Activated T-cell treated with anti-CD3 and anti-CD28 coated beads, Interleukin-2, amount 50 U/mL, for 72 hours (primary cell): ENCODE results near the gene TUBB3. TPM values are rescaled to one million over a fixed set of nuclear protein-coding genes. Genes with fewer than 3 reads are reported as not detected.
"Not testable (repeated sequence)": the region's sequence is repeated elsewhere in the genome, so short reads cannot be mapped to it uniquely, and the experiment has no call there.

ENCODE experiments used
- ATAC-seq, 2 donors: fragments of 150-1000 bp; cut with Tn5 transposase; replicated peaks in 1 of 2; 2 replicates each; pipeline ENCODE4 v1.10.0; 2021; ENCODE audit warnings: moderate library complexity in 2 of 2, mild to moderate bottlenecking in 1 of 2
- DNase-seq, 2 donors: peaks; one replicate each; pipeline ENCODE4 v3.0.0; 2021 to 2022; ENCODE audit warnings: mixed read lengths in 1 of 2
- H3K27ac Mint-ChIP-seq: one replicate; pipeline ENCODE4 v1.8.0; 2022; ENCODE audit warnings: mild to moderate bottlenecking, moderate library complexity, mixed read lengths
- H3K27me3 Mint-ChIP-seq: one replicate; pipeline ENCODE4 v1.8.0; 2022; ENCODE audit warnings: low read depth, mixed read lengths
- H3K36me3 Mint-ChIP-seq, 2 donors: one replicate each; pipeline ENCODE4 v1.8.0; 2022; ENCODE audit warnings: mixed read lengths in 2 of 2, mild to moderate bottlenecking in 1 of 2; ENCODE audit not compliant: insufficient read depth in 2 of 2
- H3K4me1 Mint-ChIP-seq: one replicate; pipeline ENCODE4 v1.8.0; 2022; ENCODE audit warnings: low read depth, mixed read lengths
- H3K4me3 Mint-ChIP-seq, 2 donors: one replicate each; pipeline ENCODE4 v1.8.0; 2022; ENCODE audit warnings: mild to moderate bottlenecking in 2 of 2, mixed read lengths in 2 of 2, moderate library complexity in 2 of 2
- H3K9me3 Mint-ChIP-seq, 2 donors: one replicate each; pipeline ENCODE4 v1.8.0; 2022; ENCODE audit warnings: mixed read lengths in 2 of 2
- total RNA-seq, 2 donors: library from RNA; stranded (reverse); gene quantifications; one replicate each; pipeline ENCODE4 v1.2.3, GENCODE V29; 2022

Gene TUBB3
- total RNA-seq, 2 donors from 2014 or later: 1.3 to 2.7 TPM

DNA sequence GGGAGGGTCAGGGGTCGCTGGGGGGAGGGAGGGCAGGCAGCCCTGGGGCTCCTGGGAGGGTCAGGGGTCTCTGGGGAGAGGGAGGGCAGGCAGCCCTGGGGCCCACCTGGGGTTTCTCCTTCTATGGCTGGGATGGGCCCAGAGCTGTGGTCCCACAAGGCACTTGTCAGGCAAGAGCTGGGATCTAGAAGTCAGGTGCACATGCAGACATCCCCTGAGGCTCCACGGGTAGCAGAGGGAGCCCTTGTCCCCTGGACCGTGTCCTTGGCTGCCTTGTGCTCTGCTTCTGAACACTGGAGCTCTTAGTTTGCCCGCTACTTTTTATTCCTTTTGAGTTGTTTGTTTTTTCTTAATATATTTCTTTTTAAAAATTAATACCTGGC, 1.8 kb downstream of the TUBB3 start:
- DNase-seq: no peak
- Mint-ChIP-seq H3K27me3 (peaks cover 42% of the 10 kb centered on the region), H3K4me3 (peak overlapping the region in 1 of 2 donors; percentile 71), H3K36me3 (no peaks in the 10 kb centered on the region), H3K27ac (no peak overlapping the region), H3K9me3 (no peaks in the 10 kb centered on the region), H3K4me1 (peaks cover 29% of the 10 kb centered on the region)
- no peak for ATAC-seq

GRCh38 chr16:89925596-89926079, 2.5 kb downstream of the TUBB3 start:
- ATAC-seq (no peak), DNase-seq (no peak)
- no peak overlapping the region for H3K27ac Mint-ChIP-seq
- peak overlapping the region; percentile 62 to 71 for H3K4me3 Mint-ChIP-seq
- peaks cover 22% of the 10 kb centered on the region for H3K4me1 Mint-ChIP-seq
- H3K9me3 Mint-ChIP-seq: no peaks in the 10 kb centered on the region
- no peaks in the 10 kb centered on the region for H3K36me3 Mint-ChIP-seq
- H3K27me3 Mint-ChIP-seq: peaks cover 39% of the 10 kb centered on the region

DNA sequence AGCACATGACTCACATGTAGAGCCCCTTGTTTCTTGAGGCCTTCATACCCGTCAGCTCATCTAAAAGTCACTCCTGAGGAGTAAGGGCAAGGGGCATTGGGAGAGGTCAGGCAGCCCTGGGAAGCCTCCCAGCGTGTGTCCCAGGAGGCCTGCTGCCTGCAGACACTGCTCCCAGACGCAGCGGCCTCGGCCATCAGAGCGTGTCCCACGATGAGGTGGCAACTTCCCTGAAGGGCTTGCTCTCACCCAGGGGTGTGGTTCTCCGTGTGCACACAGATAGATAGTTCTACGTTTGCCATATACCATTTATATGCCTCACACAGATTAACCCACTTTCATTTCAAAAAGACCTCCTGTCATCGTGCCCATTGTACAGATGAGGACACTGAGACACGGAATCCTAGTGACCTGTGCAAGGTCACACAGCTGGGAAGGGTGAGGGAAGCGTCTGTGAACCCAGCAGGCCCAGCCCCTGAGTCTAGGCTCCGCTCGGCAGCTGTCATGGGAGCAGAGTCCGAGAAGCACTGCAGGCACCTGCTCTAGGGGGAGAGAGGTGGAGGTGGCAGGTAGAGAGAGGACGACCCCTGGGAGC, 8.3 kb downstream of the TUBB3 start:
- no peaks in the 10 kb centered on the region for H3K9me3 Mint-ChIP-seq
- no peak overlapping the region for H3K27ac Mint-ChIP-seq
- DNase-seq: no peak
- no peak overlapping the region for H3K4me3 Mint-ChIP-seq
- H3K36me3 Mint-ChIP-seq: no peaks in the 10 kb centered on the region
- peaks cover 21% of the 10 kb centered on the region for H3K27me3 Mint-ChIP-seq
- ATAC-seq: no peak
- no peaks in the 10 kb centered on the region for H3K4me1 Mint-ChIP-seq

GRCh38 chr16:89931964-89932363, 8.8 kb downstream of the TUBB3 start:
- no peak overlapping the region for H3K27ac Mint-ChIP-seq
- ATAC-seq: no peak

GRCh38 chr16:89934019-89934418, 10.9 kb downstream of the TUBB3 start:
- H3K4me3 Mint-ChIP-seq, H3K9me3 Mint-ChIP-seq, H3K36me3 Mint-ChIP-seq, DNase-seq, H3K27ac Mint-ChIP-seq, H3K4me1 Mint-ChIP-seq, ATAC-seq: not testable (repeated sequence)
- peaks cover 14% of the 10 kb centered on the region for H3K27me3 Mint-ChIP-seq

More at GRCh38 chr16:89931964-89932363, 8.8 kb downstream of the TUBB3 start:
- no peaks in the 10 kb centered on the region for H3K36me3 Mint-ChIP-seq
- H3K4me3 Mint-ChIP-seq: no peak overlapping the region
- no peaks in the 10 kb centered on the region for H3K4me1 Mint-ChIP-seq
- H3K9me3 Mint-ChIP-seq: no peaks in the 10 kb centered on the region
- peaks cover 21% of the 10 kb centered on the region for H3K27me3 Mint-ChIP-seq
- DNase-seq: no peak

DNA sequence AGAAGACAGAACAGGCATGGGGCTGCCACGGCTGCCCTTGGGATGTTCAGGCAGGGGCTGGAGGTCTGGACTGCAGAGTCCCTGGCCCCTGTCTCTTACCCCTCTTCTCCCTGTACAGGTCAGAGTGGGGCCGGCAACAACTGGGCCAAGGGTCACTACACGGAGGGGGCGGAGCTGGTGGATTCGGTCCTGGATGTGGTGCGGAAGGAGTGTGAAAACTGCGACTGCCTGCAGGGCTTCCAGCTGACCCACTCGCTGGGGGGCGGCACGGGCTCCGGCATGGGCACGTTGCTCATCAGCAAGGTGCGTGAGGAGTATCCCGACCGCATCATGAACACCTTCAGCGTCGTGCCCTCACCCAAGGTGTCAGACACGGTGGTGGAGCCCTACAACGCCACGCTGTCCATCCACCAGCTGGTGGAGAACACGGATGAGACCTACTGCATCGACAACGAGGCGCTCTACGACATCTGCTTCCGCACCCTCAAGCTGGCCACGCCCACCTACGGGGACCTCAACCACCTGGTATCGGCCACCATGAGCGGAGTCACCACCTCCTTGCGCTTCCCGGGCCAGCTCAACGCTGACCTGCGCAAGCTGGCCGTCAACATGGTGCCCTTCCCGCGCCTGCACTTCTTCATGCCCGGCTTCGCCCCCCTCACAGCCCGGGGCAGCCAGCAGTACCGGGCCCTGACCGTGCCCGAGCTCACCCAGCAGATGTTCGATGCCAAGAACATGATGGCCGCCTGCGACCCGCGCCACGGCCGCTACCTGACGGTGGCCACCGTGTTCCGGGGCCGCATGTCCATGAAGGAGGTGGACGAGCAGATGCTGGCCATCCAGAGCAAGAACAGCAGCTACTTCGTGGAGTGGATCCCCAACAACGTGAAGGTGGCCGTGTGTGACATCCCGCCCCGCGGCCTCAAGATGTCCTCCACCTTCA, 11.7 kb downstream of the TUBB3 start:
- Mint-ChIP-seq H3K4me3 (no peak overlapping the region), H3K4me1 (no peaks in the 10 kb centered on the region), H3K27ac (no peak overlapping the region), H3K36me3 (no peaks in the 10 kb centered on the region), H3K9me3 (no peaks in the 10 kb centered on the region), H3K27me3 (peaks cover 10% of the 10 kb centered on the region)
- no peak for DNase-seq
- no peak for ATAC-seq

- H3K9me3 Mint-ChIP-seq, ATAC-seq, H3K36me3 Mint-ChIP-seq, H3K27me3 Mint-ChIP-seq, DNase-seq, H3K27ac Mint-ChIP-seq, H3K4me1 Mint-ChIP-seq, H3K4me3 Mint-ChIP-seq: not testable (repeated sequence)
Measured at GRCh38 chr16:89935620-89936019, 12.5 kb downstream of the TUBB3 start.

DNA sequence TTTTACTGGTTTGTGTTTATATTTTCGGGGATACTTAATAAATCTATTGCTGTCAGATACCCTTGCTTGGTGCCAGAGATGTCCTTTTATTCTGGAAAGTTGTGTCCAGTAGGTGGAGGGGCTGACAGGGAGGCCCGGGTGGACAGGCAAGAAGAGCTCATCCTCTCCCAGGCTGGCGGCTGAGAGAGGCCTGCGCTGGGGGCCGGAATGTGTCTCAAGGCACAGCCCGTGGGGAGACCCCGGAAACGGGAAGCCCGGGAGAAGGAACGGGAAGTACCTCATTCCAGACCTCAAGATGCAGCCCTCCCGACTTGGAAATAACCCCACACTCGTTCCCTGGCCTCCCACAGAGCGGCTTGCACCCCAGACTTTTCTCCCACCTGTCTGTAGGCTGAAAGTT, 12.9 kb downstream of the TUBB3 start:
- Mint-ChIP-seq H3K27ac (no peak overlapping the region), H3K27me3 (peaks cover 4% of the 10 kb centered on the region), H3K4me3 (no peak overlapping the region), H3K36me3 (no peaks in the 10 kb centered on the region), H3K9me3 (no peaks in the 10 kb centered on the region), H3K4me1 (no peaks in the 10 kb centered on the region)
- DNase-seq (no peak), ATAC-seq (no peak)

DNA sequence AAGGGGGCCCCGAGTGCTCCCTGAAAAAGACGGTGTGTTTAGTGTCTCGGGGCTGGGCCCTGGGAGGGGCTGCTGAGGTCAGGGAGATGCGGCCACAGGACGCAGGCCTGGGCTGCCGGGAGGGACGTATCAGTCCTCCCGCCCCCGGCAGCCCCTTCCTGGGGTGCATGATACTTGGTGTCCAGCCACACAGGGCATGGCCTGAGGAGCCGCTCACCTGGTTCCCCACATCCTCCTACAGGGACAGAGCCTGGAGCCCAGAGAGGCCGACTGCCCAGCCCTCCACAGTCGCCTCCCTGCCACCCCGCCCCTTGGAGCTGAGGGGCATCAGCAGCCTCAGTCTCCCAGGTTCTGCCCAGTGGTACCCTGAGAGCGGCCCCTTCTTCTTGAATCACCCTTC, 13.4 kb downstream of the TUBB3 start:
- ATAC-seq (no peak), DNase-seq (no peak)
- Mint-ChIP-seq H3K4me1 (no peaks in the 10 kb centered on the region), H3K4me3 (no peak overlapping the region), H3K36me3 (no peaks in the 10 kb centered on the region), H3K27me3 (no peaks in the 10 kb centered on the region), H3K9me3 (no peaks in the 10 kb centered on the region), H3K27ac (no peak overlapping the region)

- Mint-ChIP-seq H3K4me3 (no peak overlapping the region), H3K4me1 (no peaks in the 10 kb centered on the region), H3K36me3 (no peaks in the 10 kb centered on the region), H3K27me3 (no peaks in the 10 kb centered on the region), H3K27ac (no peak overlapping the region), H3K9me3 (no peaks in the 10 kb centered on the region)
- ATAC-seq (no peak), DNase-seq (no peak)
Measured at GRCh38 chr16:89936981-89937380, 13.8 kb downstream of the TUBB3 start.

DNA sequence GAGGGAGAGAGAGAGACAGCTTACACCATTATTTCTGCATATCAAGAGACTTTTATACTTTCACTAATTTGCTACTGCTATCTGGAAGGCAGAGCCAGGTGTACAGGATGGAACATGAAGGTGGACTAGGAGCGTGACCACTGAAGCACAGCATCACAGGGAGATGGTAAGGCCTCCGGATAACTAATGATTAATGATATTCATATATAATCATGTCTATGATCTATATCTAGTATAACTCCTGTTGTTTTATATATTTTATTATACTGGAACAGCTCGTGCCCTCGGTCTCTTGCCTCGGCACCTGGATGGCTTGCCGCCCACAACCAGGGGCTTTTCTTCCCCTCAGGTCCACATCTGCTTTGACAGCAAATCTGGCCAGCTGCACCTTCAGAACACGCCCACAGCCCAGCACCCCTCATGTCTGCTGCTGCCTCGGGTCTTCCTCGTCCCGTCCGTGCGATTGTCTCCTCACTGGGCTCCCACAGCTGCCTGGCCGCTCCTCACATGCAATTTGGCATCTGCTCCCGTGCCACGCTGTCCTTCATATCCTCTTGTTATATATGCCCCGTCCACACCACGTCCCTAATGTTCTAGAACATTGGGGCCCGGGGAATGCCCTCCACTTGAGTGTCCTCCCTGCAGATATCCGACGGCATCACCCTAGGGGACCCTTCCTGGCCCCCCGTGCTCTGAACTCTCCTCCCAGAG, 15.2 kb downstream of the TUBB3 start:
- H3K27me3 Mint-ChIP-seq: no peaks in the 10 kb centered on the region
- H3K4me1 Mint-ChIP-seq: no peaks in the 10 kb centered on the region
- no peaks in the 10 kb centered on the region for H3K9me3 Mint-ChIP-seq
- ATAC-seq: no peak
- no peaks in the 10 kb centered on the region for H3K36me3 Mint-ChIP-seq
- no peak overlapping the region for H3K4me3 Mint-ChIP-seq
- no peak for DNase-seq
- no peak overlapping the region for H3K27ac Mint-ChIP-seq

GRCh38 chr16:89944773-89945172, 21.6 kb downstream of the TUBB3 start:
- no peak overlapping the region for H3K27ac Mint-ChIP-seq
- peaks cover 24% of the 10 kb centered on the region for H3K27me3 Mint-ChIP-seq
- H3K4me1 Mint-ChIP-seq: peaks cover 13% of the 10 kb centered on the region
- DNase-seq (no peak), ATAC-seq (no peak)
- no peaks in the 10 kb centered on the region for H3K36me3 Mint-ChIP-seq
- H3K4me3 Mint-ChIP-seq: no peak overlapping the region
- H3K9me3 Mint-ChIP-seq: no peaks in the 10 kb centered on the region

- peaks cover 24% of the 10 kb centered on the region for H3K27me3 Mint-ChIP-seq
Measured at GRCh38 chr16:89945654-89946053, 22.5 kb downstream of the TUBB3 start.

More at GRCh38 chr16:89945654-89946053, 22.5 kb downstream of the TUBB3 start:
- H3K36me3 Mint-ChIP-seq: no peaks in the 10 kb centered on the region
- peaks cover 20% of the 10 kb centered on the region for H3K4me1 Mint-ChIP-seq
- ATAC-seq (no peak), DNase-seq (no peak)
- H3K27ac Mint-ChIP-seq: no peak overlapping the region
- H3K4me3 Mint-ChIP-seq: no peak overlapping the region
- no peaks in the 10 kb centered on the region for H3K9me3 Mint-ChIP-seq
